EL (cell line): ENCODE data around the gene CAMK2D.
"Not testable (repeated sequence)": the region's sequence is repeated elsewhere in the genome, so short reads cannot be mapped to it uniquely, and the experiment has no call there.

Experiments
- DNase-seq: peaks from one replicate; pipeline ENCODE4 v3.0.0-alpha.2; 2016

Gene CAMK2D

DNA sequence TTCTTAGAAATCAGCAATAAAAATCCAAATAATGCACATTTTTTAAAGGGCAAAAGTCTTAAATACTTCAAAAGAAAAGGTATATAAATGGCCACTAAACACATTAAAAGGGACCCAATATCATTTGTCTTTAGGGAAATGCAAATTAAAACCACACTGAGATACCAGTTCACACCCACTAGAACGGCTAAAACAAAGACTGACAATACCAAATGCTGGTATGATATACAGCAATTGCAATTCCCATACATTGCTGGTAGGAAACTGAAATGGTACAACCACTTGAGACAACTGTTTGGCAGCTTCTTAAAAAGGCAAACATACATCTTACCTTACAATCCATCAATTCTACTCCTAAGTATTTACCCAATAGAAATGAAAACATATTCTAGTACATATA is 33.7 kb downstream of the CAMK2D start:
- no peak for DNase-seq

DNA sequence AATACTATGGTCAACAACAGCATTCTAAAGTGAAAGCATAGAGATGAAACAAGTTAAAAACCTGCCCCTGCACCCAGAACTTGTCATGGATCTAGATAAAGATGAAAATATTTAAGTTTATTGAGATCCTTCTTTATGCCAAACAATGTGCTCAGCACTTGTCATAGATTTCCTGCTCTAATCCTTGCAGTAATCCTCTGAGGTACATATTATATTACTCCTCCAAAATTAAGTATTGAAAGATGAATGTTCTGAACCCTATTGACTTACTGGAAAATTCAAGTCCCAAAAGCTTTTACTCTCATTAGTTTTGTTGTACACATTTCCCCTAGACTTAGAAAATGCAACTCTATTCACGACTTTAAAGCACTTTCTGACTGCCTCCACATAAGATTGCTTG is 35.6 kb downstream of the CAMK2D start:
- no peak for DNase-seq

DNA sequence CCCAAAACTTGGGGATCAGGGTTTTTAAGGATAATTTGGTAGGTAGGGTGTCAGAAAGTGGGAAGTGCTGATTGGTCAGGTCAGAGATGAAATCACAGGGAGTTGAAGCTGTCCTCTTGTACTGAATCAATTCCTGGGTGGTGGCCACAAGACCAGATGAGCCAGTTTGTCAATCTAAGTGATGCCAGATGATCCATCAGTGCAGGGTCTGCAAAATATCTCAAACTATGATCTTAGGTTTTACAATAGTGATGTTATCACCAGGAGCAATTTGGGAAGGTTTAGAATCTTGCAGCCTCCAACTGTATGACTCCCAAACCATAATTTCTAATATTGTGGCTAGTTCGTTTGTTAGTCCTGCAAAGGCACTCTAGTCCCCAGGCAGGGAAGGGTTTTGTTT is 43.3 kb downstream of the CAMK2D start:
- DNase-seq, result no peak

- no peak for DNase-seq
These were observed 49.5 kb downstream of the CAMK2D start for GRCh38 chr4:113711883-113712662.

DNA sequence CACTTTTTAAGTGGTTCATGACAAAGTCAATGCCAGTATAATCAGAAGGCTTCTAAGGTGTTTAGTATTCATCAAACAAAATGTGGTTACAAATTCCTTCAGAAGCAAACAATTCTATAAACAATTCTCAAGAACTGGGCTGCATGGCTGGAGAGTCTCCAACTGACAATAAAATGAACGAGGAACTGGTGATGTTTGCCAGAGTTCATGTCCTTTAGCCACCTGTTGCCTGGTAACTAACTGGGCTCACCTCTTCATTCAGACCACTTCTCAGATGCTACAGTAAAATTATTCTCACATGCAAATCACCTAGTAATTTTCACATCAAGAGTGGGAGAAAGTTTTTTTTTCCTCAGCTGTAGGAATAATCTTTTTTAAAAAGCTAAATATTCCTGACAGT is 53.3 kb downstream of the CAMK2D start:
- DNase-seq, result no peak

- DNase-seq, result peak; percentile 37
These were observed 54.5 kb downstream of the CAMK2D start for GRCh38 chr4:113707048-113707447.

DNA sequence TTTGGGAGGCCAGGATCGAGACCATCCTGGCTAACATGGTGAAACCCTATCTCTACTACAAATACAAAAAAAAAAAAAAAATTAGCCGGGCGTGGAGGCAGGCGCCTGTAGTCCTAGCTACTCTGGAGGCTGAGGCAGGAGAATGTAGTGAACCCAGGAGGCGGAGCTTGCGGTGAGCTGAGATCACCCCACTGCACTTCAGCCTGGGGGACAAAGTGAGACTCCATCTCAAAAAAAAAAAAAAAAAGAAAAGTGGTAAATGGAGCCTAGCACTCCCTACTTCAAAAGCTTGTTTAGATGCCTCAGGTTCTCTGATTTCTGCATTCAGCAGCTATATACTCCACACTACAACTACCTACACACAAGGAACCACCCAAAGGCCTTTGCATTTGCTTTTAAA is 56.4 kb downstream of the CAMK2D start:
- not testable (repeated sequence) for DNase-seq

DNA sequence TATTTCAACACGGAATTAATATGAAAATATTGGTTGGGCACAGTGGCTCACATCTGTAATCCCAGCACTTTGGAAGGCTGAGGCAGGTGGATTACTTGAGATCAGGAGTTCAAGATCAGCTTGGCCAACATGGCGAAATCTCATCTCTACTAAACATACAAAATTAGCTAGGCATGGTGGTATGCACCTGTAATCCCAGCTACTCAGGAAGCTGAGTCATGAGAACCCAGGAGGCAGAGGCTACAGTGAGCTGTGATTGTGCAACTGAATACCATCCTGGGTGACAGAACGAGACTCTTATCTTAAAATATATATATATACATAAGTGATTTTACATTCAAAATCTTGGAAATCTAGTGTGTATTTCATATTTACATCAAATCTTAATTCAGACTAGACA is 58.9 kb downstream of the CAMK2D start:
- DNase-seq, result peak; percentile 77

- peak; percentile 21 for DNase-seq
These were observed 60.4 kb downstream of the CAMK2D start for GRCh38 chr4:113701169-113701568.

- peak; percentile 34 for DNase-seq
These were observed 60.9 kb downstream of the CAMK2D start for GRCh38 chr4:113700602-113701150.

DNA sequence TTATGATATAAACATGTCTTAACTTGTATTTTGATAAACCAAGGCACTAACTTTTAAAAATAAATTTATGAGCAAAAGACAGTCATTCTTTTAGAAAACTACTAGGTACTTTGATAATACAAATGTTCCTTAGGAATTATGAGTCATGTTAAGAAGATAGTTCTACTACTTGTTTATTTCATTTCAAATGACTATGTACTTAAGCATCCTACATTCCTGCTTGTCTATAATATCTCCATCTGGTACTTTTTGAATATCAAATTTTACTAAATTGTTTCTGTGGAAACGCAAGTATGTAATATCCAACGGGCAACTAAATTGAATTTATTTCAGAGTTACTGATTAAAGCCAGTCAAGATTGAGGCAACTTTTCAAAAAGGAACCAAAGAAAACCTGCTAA is 61.8 kb downstream of the CAMK2D start:
- peak; percentile 49 for DNase-seq

GRCh38 chr4:113697429-113697828 is 64.1 kb downstream of the CAMK2D start:
- no peak for DNase-seq

DNA sequence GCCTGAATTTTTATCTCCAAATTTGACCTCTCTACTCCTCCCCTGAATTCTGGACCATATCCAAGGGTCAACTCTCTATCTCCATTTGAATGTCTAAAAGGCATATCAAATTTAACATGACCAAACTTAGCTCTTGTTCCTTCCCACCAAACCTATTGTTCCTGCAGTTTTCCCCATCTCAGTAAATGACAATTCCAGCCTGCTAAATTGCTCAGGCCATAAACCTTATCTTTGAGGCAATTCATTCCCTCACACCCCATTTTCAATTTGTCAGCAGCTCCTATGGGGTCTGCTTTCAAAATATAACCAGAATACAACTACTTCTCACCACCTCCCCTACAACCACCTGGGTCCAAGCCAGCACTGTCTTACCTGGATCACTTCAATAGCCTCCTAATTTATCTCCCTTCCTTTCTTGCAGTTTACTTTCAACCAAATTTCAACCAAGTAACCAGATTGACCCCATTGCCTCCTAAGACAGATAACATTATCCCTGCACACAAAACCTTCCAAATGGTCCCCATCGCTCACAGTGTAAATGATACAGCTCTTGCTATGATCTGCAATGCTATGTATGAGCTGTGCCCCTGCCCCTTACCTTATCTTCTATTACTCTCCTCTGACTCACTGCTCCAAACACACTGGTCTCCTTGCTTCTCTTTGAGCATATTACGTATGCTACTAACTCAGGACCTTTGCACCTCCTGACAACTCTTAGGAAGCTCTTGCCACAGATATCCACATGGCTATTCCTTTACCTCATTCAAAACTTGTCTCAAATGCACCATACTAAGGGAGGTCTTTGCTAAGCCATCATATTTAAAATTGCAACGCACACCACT is 66.0 kb downstream of the CAMK2D start:
- peak; percentile 35 for DNase-seq

DNA sequence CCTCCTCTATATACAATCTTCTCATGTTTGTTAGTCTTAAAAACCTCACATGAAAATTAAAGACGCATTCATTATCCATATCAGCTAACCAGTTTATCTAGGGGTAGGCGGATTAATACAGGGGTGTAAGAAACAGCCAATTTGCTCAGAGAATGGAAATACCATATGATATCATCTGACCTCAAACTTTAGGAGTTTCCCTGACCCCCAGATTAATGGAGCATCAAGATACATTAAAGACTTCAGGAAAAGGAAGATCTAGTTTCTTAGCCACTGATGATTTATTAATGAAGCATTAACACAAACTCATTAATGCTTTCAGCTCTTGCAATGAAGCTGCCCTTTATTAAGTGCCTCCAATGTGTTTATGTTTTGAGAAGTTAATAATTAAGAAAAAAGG is 67.5 kb downstream of the CAMK2D start:
- no peak for DNase-seq

DNA sequence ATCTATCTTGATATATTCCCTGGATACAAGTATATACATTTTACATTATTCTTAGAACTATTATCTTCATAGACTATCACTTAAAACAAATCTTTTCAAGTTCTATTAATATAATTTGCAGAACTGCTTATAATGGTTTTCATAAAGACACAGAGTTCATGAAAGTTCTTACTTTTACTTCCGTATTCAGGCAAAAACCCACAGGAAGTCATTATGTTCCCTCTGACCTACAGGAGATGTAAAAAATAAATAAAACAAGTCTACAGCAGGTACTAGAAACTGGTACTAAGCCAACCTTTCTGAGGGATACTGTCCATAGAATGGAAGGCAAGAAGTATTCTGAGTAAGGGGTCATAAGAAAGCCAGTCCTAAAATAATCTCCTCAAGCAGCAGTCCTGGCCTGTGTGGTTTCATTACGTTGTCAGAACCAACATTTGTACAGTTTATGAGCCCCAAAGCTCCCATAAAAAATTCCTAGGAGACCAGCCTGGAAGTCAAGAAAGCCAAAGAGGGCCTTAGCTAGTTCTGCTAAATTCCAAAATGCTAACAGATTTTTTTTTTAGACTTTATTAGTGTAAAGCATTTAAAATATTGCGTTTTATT is 68.6 kb downstream of the CAMK2D start:
- DNase-seq, result peak; percentile 24

DNA sequence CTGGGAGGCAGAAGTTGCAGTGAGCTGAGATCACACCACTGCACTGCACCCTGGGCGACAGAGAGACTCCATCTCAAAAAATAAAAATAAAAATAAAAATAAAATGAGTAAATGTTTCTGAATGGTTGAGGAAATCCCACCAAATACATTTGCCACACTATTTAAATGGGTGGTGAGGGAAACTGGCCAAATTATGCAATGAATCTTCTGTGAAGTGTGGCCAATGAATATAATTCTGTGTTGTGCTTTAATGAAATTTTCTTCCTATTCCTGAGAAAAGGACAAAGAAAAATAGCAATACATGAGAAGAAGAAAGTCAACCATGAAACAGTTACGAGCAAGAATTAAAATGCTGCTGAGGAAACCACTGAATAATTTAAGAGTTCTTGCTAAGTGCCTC is 69.9 kb downstream of the CAMK2D start:
- DNase-seq, result no peak

DNA sequence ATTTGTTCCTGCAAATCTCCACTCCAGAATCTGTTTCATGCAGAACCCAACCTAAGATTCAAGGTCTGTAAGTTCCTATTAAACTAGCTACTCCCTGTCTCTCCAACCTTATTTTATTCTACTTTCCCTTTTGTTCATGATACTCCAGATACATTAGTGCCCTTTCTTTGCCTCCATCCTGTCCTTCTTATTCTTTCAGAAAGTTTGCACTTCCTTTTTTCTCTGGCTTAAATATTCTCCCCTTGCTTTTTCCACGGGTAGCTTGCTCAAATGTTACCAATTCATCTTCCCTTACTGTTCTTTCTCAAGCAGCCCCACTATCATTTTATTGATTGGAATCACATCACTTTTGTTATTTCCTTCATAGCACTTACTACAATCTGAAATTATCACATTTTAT is 72.1 kb downstream of the CAMK2D start:
- DNase-seq, result no peak

GRCh38 chr4:113687067-113687718 is 74.3 kb downstream of the CAMK2D start:
- peak; percentile 45 for DNase-seq

DNA sequence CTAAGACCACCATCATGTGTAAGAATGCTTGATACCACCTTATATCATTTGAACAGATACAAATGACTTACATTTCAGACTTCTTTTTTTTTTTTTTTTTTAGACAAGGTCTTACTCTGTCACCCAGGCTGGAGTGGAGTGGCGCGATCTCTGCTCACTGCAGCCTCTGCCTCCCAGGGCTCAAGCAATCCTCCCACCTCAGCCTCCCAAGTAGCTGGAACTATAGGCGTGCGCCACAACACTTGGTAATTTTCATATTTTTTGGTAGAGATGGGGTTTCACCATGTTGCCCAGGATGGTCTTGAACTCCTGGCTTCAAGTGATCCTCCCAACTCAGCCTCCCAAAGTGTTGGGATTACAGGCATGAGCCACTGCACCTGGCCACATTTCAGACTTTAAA is 76.4 kb downstream of the CAMK2D start:
- DNase-seq, result not testable (repeated sequence)

DNA sequence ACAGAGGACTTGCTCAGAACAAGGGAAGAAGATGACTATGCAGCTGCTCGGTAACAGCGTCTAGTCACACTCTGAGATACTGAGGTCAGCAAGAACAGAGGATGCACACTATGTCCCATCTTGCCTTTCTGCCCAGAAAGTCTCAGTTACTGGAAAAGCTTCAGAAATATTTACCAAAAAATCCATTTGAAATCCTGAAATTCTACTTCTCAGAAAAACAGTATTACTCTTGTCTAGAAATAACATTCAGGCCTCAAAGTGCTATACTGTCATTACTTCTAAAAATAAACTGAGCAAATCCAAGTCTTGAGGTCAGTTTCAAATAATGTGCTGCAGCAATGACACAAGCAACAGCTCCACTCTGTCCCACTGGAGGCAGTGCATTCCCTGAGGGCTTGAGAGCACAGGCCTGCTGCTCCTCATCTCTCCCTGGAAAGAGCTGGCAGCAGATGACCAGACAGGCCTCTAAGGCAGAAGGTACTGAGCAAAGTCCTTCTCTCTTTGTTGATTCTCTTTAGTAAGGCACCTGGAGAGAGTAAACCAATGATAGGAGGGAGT is 76.9 kb downstream of the CAMK2D start:
- peak; percentile 80 for DNase-seq

DNA sequence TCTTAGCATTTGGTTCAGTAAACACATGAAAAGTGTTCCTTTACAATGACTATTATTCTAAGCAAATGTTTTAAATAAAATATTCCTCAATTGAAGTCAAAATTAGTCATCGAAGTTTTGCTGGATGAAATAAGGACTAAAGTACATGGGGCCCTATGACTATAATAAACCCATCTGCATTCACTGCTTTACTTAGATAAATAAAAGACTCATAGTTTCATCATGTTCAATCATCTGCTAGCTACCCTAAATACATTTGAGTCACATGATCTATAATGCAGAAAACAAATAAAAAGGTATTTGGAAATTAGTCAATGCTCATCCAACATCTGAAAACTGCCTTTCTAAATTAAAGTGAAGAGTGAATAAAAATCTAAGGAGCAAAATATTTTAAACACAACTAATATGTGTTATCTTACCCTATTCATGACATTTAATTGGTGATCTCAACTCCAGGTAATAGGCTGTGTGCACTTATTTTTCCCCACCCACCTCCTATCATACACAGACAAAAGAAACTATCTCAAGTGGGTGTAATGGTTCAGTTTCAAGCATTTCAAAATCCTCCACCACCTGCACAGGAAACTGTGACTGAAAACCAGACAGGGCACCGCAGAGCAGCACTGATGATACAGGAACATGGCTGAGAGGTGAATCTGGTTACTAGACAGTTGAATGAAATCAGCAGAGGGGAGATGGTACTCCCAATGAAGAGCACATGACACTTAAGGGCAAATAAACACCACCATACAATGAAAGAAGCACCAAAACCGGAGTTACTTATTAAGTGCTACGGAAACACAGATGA is 78.6 kb downstream of the CAMK2D start:
- peak; percentile 67 for DNase-seq

- no peak for DNase-seq
These were observed 82.9 kb downstream of the CAMK2D start for GRCh38 chr4:113678641-113679040.
